Retinal pigment epithelial cell (primary cell): ENCODE measurements around the gene MERTK.

Experiments used
- DNase-seq: peaks from one replicate; pipeline ENCODE4 v3.0.0-alpha.2; 2010; ENCODE audit warnings: low read depth
- H3K4me3 ChIP-seq: 2 replicates; pipeline ENCODE4 v1.5.1; 2011; ENCODE audit warnings: mild to moderate bottlenecking, low read length, control low read depth, moderate library complexity
- CTCF ChIP-seq: conservative IDR thresholded peaks from 2 replicates; pipeline ENCODE4 v1.5.1; 2011; ENCODE audit warnings: low read depth, low read length, control low read depth, inconsistent platforms

MERTK gene

GRCh38 chr2:111912547-111912946, 14.1 kb downstream of the MERTK start:
- no peak for DNase-seq
- no peak overlapping the region for H3K4me3 ChIP-seq
- TF ChIP-seq CTCF, result no peak

GRCh38 chr2:111917106-111917505, 18.7 kb downstream of the MERTK start:
- TF ChIP-seq CTCF, result no peak
- no peak overlapping the region for H3K4me3 ChIP-seq
- no peak for DNase-seq

GRCh38 chr2:111918383-111918806, 20.0 kb downstream of the MERTK start:
- DNase-seq, result no peak
- no peak for TF ChIP-seq CTCF
- no peak overlapping the region for H3K4me3 ChIP-seq

DNA sequence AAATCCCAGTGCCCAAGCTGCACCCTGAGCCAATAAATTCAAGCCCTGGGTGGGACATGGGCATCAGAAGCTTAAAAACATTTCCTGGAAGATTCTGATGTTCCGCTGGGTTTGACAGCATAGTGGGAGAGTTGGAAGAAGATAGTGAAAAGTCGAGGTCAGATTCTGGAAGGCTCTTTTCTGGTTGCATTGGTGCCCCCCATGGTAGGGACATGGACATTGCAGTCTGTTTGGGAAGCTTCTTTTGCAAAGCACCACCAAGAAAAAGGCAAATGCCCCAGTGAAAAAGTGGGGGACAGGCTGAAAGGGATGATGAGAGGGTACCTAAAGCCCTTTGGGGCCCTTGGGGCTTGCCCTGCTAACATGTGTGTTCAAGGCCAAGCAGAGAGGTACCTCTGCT, 21.0 kb downstream of the MERTK start:
- no peak for DNase-seq
- peak; percentile 34 for TF ChIP-seq CTCF
- H3K4me3 ChIP-seq, result no peak overlapping the region

GRCh38 chr2:111919794-111920608, 21.6 kb downstream of the MERTK start:
- no peak for DNase-seq

DNA sequence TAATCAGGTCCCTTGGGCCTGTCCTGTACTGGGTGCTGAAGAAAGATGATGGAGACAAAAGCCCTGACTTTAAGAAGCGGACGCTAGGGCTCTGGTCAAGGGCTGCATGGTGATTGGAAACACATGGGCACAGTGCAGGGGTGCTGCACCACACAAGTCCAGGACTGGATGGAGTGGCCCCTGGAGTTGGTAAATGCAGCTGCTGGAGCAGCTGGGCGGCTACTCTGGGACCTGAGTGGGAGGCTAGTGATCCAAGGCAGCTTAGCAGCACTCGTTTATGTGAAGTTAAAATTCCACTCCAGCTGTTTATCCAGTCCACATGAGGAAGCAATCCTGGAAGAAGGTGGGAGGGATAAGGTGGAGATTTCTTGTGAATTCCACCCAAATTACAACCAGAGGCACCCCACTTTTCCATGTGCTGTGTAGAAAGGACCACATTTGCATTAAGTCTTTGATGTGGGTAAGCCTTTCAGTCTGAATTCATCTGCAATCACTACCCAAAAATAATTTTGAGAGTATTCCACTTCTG, 24.9 kb downstream of the MERTK start:
- no peak overlapping the region for H3K4me3 ChIP-seq
- TF ChIP-seq CTCF, result no peak
- DNase-seq, result no peak

More at GRCh38 chr2:111919794-111920608, 21.6 kb downstream of the MERTK start:
- no peak overlapping the region for H3K4me3 ChIP-seq
- no peak for TF ChIP-seq CTCF

DNA sequence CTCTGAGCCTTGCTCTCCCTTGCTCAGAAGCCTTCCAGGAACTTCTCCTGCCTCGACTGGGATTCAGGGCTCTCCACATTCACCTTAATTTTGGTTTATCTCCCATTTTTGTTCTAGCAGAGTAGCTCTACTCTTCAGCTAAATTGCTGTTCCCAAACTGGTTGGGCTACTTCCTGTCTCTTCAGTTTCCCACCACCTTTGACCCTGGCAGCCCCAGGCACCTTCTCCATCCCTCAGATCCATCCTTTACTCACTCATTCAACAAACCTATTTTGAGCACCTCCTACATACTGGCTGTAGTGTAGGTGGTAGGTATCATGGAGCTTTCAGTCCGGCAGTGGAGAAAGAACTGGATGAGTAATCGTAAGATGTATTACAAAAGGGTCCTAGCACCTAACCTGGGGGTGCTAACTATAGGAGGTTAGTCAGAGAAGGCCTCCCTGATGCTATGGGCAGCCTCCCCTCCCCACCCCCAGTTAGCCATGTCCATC, 26.3 kb downstream of the MERTK start:
- no peak overlapping the region for H3K4me3 ChIP-seq
- no peak for DNase-seq
- no peak for TF ChIP-seq CTCF
